Epithelial cell of umbilical artery (primary cell): ENCODE results near the gene OTOL1. TPM values are rescaled to one million over a fixed set of nuclear protein-coding genes. Genes with fewer than 3 reads are reported as not detected.

ENCODE experiments used
- total RNA-seq: library from RNA; depleted of rRNA; stranded (reverse); fragments of >200 nt; gene quantifications from 2 replicates; pipeline ENCODE4 v1.2.3, GENCODE V29; 2014

OTOL1 gene
- total RNA-seq: not detected in 2 replicates

GRCh38 chr3:161496508-161496907 is at the start of gene OTOL1:
Gene OTOL1 (plus strand): TSS chr3:161496808. CDS start chr3:161496808, 0 bp downstream.

Other genes starting within 250 kb of the OTOL1 start
- gene SPTSSB, start 125.3 kb upstream of the OTOL1 start, total RNA-seq: not detected in 2 replicates